ENCODE measurements around the gene PLEKHA4. TPM values are rescaled to one million over a fixed set of nuclear protein-coding genes. Genes with fewer than 3 reads are reported as not detected.
A peak's percentile ranks its signal among the peaks of the same experiment; 100 is the strongest.

Gene PLEKHA4
- total and polyA plus RNA-seq, 9 of the 15 experiments (the other 6 are each of a cell fraction or from before 2014, with no cell fraction given), result 0.07 to 30.8 (median 11.4) TPM

- TF ChIP-seq MECOM (CRISPR knock-in tag; IDR thresholded peaks at IDR 0.05), result no peak
- TF ChIP-seq NKRF (IDR thresholded peaks at IDR 0.05; ENCODE audit: borderline replicate concordance), result peak; percentile 80
- no peak for TF ChIP-seq U2AF1 (optimal IDR thresholded peaks at IDR 0.05; ENCODE audit: low read depth, low read length)
- peak in 1 of 2 experiments; percentile 66; a peak in 2 of 3 replicates for TF ChIP-seq CBX3 (IDR thresholded peaks at IDR 0.05; ENCODE audit: borderline replicate concordance in 1 of 2, low read length in 2 of 2)
- no peak; the same call in 1 of the 2 replicates for TF ChIP-seq TFE3 (CRISPR knock-in tag; IDR thresholded peaks at IDR 0.05)
- no peak for TF ChIP-seq PRDM10 (IDR thresholded peaks at IDR 0.05; ENCODE audit: partially characterized antibody)
- peak; percentile 92 for TF ChIP-seq ATF3 (IDR thresholded peaks at IDR 0.05)
- peak; percentile 81 for TF ChIP-seq ATF3 (CRISPR knock-in tag; conservative IDR thresholded peaks at IDR 0.05)
- TF ChIP-seq SMAD1 (IDR thresholded peaks at IDR 0.05; ENCODE audit: low read depth, low read length, partially characterized antibody), result peak; percentile 99
- TF ChIP-seq MEIS2 (IDR thresholded peaks at IDR 0.05; ENCODE audit: partially characterized antibody), result peak; percentile 94
These were observed 3.9 kb upstream of the PLEKHA4 start, which contains the start of gene PPP1R15A (continued) for GRCh38 chr19:48872182-48872883.
